ENCODE data around the gene NRTN. TPM values are rescaled to one million over a fixed set of nuclear protein-coding genes. Genes with fewer than 3 reads are reported as not detected.

The NRTN gene
- total and polyA plus RNA-seq, 2 of the 4 experiments (the other 2 are of a cell fraction), result 0.17 to 0.18 TPM

DNA sequence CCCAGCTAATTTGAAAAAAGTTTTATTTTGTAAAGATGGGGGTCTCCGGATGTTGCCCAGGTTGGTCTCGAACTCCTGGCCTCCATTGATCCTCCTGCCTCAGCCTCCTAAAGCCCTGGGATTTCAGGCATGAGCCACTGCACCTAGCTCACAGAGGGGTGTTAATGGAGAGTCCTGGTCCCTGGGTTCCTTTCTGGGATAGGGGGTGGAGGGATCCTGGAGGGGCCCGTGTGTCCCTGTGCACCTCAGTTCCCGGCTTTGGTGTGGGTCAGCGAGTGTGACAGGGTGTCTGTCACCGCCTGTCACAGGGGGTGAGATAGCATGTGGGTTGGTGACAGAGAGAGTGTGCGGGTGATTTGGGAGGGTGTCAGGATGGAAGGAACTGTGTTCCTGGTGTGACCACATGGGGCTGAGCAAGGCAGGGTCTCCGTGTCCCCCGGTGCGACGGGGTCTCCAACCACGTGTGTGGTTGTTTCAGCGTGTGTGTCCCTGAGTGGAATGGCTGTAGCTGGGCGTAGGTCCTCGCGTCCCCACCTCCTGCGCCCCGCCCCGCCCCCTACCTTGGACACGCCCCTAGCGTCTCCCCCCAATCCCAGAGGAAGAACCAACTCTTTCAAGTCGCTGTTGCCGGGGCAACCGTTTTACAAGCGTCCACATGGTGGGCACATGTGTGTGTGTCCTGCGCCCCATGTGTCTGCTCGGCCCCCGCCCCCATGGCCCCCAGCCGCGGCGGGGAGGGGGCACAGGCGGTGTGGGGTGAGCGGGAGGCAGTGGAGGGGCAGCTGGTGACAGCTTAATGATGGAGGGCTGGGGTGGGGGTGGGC, 2.9 kb upstream of the NRTN start:
- H3K14ac ChIP-seq (replicated peaks; ENCODE audit: low read depth, low read length), result no peak overlapping the region
- no peaks in the 10 kb centered on the region for H3K79me1 ChIP-seq (ENCODE audit: low read depth in 1 of 2, low read length in 2 of 2)
- no peaks in the 10 kb centered on the region for H3K36me3 ChIP-seq (ENCODE audit: control insufficient read depth, insufficient read depth, low read length)
- H3K27me3 ChIP-seq (ENCODE audit: control insufficient read depth, insufficient read depth, low read length), result peaks cover 37% of the 10 kb centered on the region
- H3K4me2 ChIP-seq (ENCODE audit: low read depth, low read length), result no peak overlapping the region; the same call in 1 of the 2 replicates
- TF ChIP-seq MXI1 (IDR thresholded peaks at IDR 0.05; ENCODE audit: borderline replicate concordance, low read depth, low read length) (peak; percentile 65; the same call in 1 of the 2 replicates), FOS (IDR thresholded peaks at IDR 0.05; ENCODE audit: low read depth, low read length) (no peak)
- no TSS peak for BruUV-seq (replicated peaks)
- H3K4me3 ChIP-seq (ENCODE audit: insufficient read depth, low read depth, low read length), result no peak overlapping the region
- no CpG with 5 or more reads among the region's 33 CpGs for WGBS, 2 experiments (ENCODE audit: extremely low coverage in 2 of 2, insufficient read length in 1 of 2)
- dilution Hi-C loops (cut with HindIII; ENCODE audit: low sequenced_read_pairs, unreplicated experiment) (no loop called here), in situ Hi-C loops (cut with MboI; ENCODE audit: low sequenced_read_pairs) (loop anchor here (5.0 to 10.0 kb wide), 2 partner anchors 90 to 223 kb away; no protein-coding TSS in a partner anchor), intact Hi-C loops (cut with micrococcal nuclease) (loop anchor here (5.0 to 10.0 kb wide), 2 partner anchors 163 to 220 kb away; no protein-coding TSS in a partner anchor)
- no peak overlapping the region for H2BK120ac ChIP-seq (ENCODE audit: low read depth, low read length)
- H3K9me1 ChIP-seq (ENCODE audit: insufficient read depth, low read length), result no peaks in the 10 kb centered on the region
- peak overlapping the region; percentile 75 for H2AFZ ChIP-seq (replicated peaks; ENCODE audit: low read length, poor library complexity)
- ATAC-seq (ENCODE audit: low read depth), result no peak
- H4K8ac ChIP-seq (ENCODE audit: low read depth in 2 of 2, low read length in 2 of 2), result no peak overlapping the region
- H2BK5ac ChIP-seq (ENCODE audit: low read depth, low read length, poor library complexity, severe bottlenecking), result no peak overlapping the region
- H3K27ac ChIP-seq (ENCODE audit: insufficient read depth, low read length), result no peak overlapping the region
- peaks cover 3% of the 10 kb centered on the region; the same call in 1 of the 2 replicates for H3K4me1 ChIP-seq (ENCODE audit: control insufficient read depth, insufficient read depth, low read length)
- H4K91ac ChIP-seq (ENCODE audit: insufficient read depth, low read depth, low read length), result no peak overlapping the region
- H3K9me3 ChIP-seq (ENCODE audit: control insufficient read depth, insufficient read depth, low read length), result no peaks in the 10 kb centered on the region
- H3K18ac ChIP-seq (ENCODE audit: low read depth, low read length), result no peak overlapping the region
- H3K4ac ChIP-seq (ENCODE audit: low read depth, low read length), result no peak overlapping the region
- H2AK5ac ChIP-seq (ENCODE audit: low read depth, low read length), result peak overlapping the region; percentile 67; the same call in 1 of the 2 replicates
- H2BK20ac ChIP-seq (ENCODE audit: low read depth, low read length), result no peak overlapping the region
- ChIA-PET POLR2A (ENCODE audit: unreplicated experiment) (no interaction called here), CTCF (no interaction called here)
- H3K23ac ChIP-seq (ENCODE audit: low read depth, low read length), result peak overlapping the region; percentile 24; the same call in 1 of the 2 replicates
- H3K56ac ChIP-seq (ENCODE audit: extremely low read depth, insufficient read depth, low read length), result no peak overlapping the region
- peak; percentile 12 for DNase-seq
- H2BK15ac ChIP-seq (ENCODE audit: low read depth, low read length), result no peak overlapping the region
- H2AK9ac ChIP-seq (replicated peaks; ENCODE audit: low read depth, low read length, poor library complexity), result peak overlapping the region; percentile 3
- H4K20me1 ChIP-seq (ENCODE audit: insufficient read depth, low read length), result no peaks in the 10 kb centered on the region
- no peak overlapping the region for H3K9ac ChIP-seq (ENCODE audit: low read depth, low read length)
- no peak overlapping the region for H4K5ac ChIP-seq (ENCODE audit: low read depth, low read length)

Measured in IMR-90 (cell line).